Left renal cortex interstitium (tissue), 4 donors: ENCODE measurements around the gene CWC27. TPM values are rescaled to one million over a fixed set of nuclear protein-coding genes. Genes with fewer than 3 reads are reported as not detected.

Experiments used
- DNase-seq, 4 donors: peaks; one replicate each; pipeline ENCODE4 v3.0.0-alpha.2; 2013; ENCODE audit warnings: low read depth in 4 of 4, low spot score in 2 of 4, missing footprints in 1 of 4
- polyA plus RNA-seq, 4 donors: library from polyadenylated mRNA; unstranded; fragments of 120-200 nt; gene quantifications; one replicate each; pipeline ENCODE4 v1.2.1, GENCODE V29; 2013; ENCODE audit not compliant: insufficient read length in 4 of 4

The CWC27 gene
- polyA plus RNA-seq, 4 donors, result 34.6 to 44.5 (median 37.2) TPM

- DNase-seq, result no peak
Observed at GRCh38 chr5:64835266-64835665, 66.5 kb downstream of the CWC27 start.

GRCh38 chr5:64836190-64836755 lies 67.5 kb downstream of the CWC27 start:
- DNase-seq, result peak in 2 of 4 donors; percentile 7 to 19

DNA sequence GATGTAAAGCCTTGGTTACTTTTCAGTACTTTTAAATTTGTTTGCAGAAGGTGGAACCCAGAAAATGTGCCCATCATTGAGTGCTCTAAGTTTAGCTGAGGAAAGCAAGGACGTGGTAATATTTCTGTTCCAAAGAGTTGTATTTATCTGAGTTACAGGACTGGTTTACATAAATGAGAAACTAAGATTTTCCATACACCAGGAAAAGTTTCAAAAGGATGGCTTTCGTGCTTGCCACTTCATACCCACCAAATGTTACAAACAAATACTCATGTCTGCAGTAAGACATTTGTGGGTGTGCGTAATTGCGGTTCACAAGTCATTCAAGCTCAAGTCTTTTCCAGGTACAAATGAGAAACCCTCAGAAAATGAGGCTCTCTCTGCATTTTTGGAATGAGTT lies 68.1 kb downstream of the CWC27 start:
- DNase-seq, result no peak

DNA sequence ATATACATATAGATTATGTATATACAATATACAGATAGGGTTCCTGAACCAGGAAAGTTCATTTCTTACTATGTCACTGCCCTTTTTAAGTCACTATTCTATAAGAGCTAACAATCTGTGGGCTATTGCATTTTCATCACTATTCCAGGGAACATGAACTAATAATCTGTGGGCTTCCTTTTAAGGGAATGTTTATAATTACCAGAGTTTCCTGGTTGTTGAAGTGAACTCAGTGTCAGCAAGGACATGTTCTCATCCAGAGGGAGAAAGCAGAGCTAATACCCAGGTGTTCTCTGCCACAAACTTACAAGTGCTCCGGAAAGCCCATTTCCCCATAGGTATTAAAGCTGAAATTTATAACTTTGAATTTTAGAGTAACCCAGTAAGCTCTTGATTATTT lies 69.6 kb downstream of the CWC27 start:
- no peak for DNase-seq

GRCh38 chr5:64838803-64839202 lies 70.1 kb downstream of the CWC27 start:
- no peak for DNase-seq

- DNase-seq, result no peak
Observed at GRCh38 chr5:64839936-64840335, 71.2 kb downstream of the CWC27 start.

DNA sequence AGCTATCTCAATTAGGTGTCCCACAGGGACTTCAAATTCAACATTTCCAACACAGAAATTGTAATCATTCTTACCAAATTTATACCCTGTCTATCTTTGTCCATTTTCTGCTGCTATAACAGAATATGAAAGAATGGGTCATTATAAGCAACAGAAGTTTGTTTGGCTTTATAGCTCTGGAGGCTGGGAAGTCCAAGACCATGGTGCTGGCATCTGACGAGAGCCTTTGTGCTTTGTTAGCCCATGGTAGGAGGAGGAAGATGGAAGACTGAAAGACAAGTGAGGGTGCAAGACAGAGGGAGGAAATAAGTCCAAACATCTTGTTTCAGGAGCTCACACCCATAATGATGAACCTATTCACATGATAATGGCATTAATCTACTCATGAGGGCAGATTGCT lies 72.2 kb downstream of the CWC27 start:
- no peak for DNase-seq

DNA sequence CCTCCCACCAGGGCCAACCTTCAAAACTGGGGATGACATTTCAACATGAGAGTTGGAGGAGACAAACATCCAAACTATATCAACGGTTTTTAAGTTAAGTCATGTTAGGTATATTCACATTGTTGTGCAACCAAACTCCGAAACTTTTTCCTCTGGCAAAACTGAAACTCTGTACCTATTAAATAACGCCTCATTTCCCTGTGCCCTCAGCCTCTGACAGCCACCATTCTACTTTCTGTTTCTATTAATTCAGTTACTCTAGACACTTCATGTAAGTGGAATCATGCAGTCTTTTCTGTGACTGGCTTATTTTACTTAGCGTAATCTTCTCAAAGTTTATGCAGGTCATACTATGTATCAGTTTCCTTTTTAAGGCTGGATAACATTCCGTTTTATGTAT lies 85.0 kb downstream of the CWC27 start:
- no peak for DNase-seq

GRCh38 chr5:64854855-64855254 lies 86.1 kb downstream of the CWC27 start:
- DNase-seq, result no peak

- DNase-seq, result no peak
Observed at GRCh38 chr5:64859881-64860280, 91.2 kb downstream of the CWC27 start.

DNA sequence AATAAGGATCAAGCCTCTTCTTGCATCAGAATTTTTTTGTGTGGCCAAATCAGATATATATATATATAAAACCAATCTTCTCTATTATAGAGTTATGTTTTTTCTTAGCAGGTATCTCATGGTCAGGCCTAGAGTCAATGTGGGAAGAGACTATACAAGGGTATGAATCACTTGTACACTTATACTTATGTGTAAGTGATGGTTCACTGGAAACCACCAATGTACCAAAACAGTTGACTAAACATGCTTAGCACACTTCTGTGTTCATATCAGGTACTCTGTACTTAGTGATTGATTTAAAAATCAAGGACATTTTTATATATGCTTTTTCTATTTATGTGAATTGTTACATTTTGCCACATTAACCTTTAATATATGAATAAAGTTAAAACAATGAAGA lies 92.6 kb downstream of the CWC27 start:
- DNase-seq, result no peak

DNA sequence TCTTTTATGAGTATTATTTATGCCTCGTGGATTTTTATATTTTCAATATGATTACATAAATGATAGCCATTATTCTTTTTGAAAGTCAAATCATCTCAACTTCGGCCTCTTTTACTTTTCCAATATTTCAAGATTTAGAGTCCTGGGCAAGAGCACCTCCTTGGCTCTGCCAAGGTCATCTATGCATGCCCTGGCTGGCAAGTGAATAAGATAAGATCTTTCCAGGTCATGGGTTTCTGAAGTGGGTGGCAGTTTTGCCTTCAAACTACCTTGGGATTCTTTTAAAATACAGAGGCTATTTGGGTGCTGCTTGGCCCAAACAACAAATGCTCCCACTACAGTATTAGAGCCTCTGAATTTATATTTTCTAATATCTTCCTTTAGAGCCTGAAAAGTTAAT lies 95.4 kb downstream of the CWC27 start:
- DNase-seq, result no peak

GRCh38 chr5:64865662-64866061 lies 96.9 kb downstream of the CWC27 start:
- no peak for DNase-seq

- DNase-seq, result no peak
Observed at GRCh38 chr5:64869419-64869818, 100.7 kb downstream of the CWC27 start.

DNA sequence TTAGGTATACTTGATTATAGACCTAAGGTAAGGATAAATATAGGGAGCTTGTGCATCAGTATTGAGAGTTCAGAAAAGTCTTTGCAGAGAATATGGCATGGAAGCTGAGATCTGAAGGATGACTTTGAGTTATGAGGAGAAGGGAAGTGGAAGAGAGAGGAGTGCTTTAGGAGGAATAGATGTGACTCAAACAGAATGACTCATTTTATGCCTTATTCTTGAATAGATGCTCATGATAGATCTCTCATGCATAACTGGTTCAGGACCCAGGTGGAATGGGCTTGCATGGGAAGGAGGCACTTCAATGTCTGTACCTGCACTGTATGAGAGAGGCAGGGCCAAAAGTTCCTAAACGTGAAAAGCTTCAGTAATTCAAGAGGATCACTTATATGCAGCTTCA lies 103.3 kb downstream of the CWC27 start:
- no peak for DNase-seq

DNA sequence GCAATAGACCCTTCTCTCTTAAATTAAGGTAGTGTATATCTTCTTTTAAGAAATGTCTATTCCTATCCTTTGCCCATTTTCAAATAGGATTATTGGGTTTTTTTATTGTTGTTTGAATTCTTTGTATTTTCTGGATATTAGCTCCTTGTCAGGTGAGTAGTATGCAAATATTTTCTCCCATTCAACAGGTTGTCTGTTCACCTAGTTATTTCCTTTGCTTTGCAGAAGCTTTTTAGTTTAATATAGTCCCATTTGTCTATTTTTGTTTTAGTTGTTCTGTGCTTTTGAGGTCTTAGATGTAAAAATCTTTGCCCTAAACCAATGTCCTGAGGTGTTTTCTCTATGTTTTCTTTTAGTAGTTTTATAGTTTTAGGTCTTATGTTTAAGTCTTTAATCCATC lies 104.7 kb downstream of the CWC27 start:
- no peak for DNase-seq

DNA sequence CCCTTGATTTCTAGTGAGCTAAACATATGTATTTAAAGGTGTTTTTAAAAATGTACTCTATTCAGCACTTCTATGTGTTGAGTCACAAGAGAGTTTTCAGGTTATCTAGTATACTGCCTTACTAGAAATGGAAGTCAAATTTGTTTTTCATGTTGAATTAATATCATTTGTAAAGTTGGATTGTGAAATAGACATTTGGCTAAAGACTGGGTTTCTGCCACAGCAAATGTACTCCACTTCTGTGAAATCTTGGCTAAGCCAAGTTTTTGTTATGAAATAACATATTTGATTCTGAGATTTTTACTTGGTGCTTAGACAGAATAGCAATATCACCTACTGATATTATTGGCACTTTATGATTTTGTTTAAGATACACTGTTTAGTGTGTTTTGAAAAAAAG lies 106.0 kb downstream of the CWC27 start:
- no peak for DNase-seq

GRCh38 chr5:64876203-64876602 lies 107.5 kb downstream of the CWC27 start:
- DNase-seq, result no peak

GRCh38 chr5:64880821-64881220 lies 112.1 kb downstream of the CWC27 start:
- DNase-seq, result no peak

DNA sequence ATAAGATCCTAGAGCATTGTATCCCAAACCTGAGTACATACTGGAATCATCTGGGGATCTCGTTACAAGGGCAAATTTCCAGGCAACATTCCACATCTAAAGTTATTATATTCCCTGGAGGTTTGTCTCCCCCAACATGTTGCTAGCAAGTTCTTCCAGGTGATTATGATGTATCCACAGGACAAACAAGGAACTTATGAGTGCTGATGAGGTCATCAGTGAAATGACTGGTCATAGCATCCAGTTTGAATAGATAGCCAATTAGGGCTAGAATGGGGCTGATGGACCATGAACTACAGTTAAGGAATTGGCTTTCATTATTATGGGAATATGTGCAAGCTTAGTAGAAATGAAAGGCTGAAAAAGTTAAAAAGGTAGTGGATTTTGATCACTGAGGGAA lies 115.2 kb downstream of the CWC27 start:
- DNase-seq, result no peak

DNA sequence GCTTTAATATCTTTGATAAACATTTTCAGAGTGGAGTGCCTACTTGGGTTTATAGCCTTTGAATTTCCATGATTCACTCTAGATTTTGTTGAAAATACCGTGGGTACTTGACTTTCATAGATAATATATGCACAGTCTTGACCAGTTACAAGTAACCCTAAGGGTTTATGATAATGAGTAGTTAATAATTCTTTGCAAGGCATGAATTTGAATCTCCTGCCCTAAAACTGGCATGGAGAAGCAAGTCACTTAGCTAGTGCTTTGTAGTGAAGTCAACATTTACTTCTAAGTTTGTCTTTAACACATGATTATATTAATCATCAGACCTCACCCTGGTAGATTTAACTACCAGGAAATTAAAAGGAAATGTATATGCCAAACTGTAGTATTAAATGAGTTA lies 115.8 kb downstream of the CWC27 start:
- no peak for DNase-seq

DNA sequence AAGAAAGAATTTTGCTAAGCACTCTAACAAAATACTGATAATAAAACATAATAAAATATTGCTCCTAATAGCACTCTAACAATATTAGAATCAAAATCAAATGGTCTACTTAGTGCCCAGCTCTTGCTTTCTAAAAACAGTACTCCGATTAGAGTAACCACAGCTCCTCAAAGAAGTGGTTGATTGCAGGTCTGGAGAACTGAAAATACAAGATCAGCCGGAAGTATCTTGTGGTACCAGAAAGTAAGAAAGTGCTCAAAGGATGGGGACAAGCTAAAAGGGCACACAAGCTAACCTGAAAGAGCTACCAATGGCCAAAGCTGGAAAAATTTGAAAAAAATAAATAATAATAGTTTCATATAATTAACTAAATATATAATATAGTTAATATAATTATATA lies 119.2 kb downstream of the CWC27 start:
- DNase-seq, result no peak

DNA sequence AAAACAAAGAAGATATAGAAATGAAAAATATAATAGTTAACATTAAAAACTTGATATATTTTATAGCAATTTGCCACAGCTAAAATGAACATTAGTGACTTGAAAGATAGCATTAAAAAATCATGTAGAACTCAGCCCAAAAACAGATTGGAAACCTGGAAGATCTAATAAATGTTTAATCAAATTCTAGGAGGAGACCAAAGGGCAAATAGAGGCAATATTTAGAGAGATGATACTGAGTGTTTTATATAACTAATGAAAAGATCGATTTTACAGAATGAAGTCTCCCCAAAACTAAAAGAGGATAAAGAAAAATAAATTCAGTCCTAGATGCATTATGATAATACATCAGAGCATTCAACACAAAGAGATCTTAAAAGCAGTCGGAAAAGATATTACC lies 127.0 kb downstream of the CWC27 start:
- DNase-seq, result no peak
